Type B pancreatic cell (in vitro differentiated cells): ENCODE data around the gene CHKB. TPM values are rescaled to one million over a fixed set of nuclear protein-coding genes. Genes with fewer than 3 reads are reported as not detected.

Experiments
- DNase-seq: peaks from one replicate; pipeline ENCODE4 v3.0.0; 2021; ENCODE audit warnings: mixed read lengths; ENCODE audit not compliant: unreplicated experiment; ENCODE audit errors: extremely low spot score
- H3K27ac Mint-ChIP-seq: 2 replicates; pipeline ENCODE4 v1.8.0; 2021; ENCODE audit warnings: mild to moderate bottlenecking, mixed read lengths
- H3K27me3 Mint-ChIP-seq: 2 replicates; pipeline ENCODE4 v1.8.0; 2021; ENCODE audit warnings: mixed read lengths
- H3K36me3 Mint-ChIP-seq: 2 replicates; pipeline ENCODE4 v1.8.0; 2021; ENCODE audit warnings: mixed read lengths
- H3K4me1 Mint-ChIP-seq: one replicate; pipeline ENCODE4 v1.8.0; 2021; ENCODE audit warnings: mixed read lengths; ENCODE audit not compliant: unreplicated experiment
- H3K4me3 Mint-ChIP-seq: 2 replicates; pipeline ENCODE4 v1.8.0; 2021; ENCODE audit warnings: mild to moderate bottlenecking, mixed read lengths
- H3K9me3 Mint-ChIP-seq: 2 replicates; pipeline ENCODE4 v1.8.0; 2021; ENCODE audit warnings: mixed read lengths
- total RNA-seq: library from RNA; stranded (reverse); gene quantifications from 2 replicates; pipeline ENCODE4 v1.2.1, GENCODE V29; 2021; ENCODE audit warnings: low replicate concordance
- TF ChIP-seq, protein P1 (sequence below): fragments of 200-600 bp; sonication (generic); conservative IDR thresholded peaks from 2 replicates; pipeline ENCODE4 v1.5.0; 2021; ENCODE audit warnings: antibody characterized with exemption, mild to moderate bottlenecking

The CHKB gene
- total RNA-seq, 1 donor from 2014 or later: 96.9 TPM

DNA sequence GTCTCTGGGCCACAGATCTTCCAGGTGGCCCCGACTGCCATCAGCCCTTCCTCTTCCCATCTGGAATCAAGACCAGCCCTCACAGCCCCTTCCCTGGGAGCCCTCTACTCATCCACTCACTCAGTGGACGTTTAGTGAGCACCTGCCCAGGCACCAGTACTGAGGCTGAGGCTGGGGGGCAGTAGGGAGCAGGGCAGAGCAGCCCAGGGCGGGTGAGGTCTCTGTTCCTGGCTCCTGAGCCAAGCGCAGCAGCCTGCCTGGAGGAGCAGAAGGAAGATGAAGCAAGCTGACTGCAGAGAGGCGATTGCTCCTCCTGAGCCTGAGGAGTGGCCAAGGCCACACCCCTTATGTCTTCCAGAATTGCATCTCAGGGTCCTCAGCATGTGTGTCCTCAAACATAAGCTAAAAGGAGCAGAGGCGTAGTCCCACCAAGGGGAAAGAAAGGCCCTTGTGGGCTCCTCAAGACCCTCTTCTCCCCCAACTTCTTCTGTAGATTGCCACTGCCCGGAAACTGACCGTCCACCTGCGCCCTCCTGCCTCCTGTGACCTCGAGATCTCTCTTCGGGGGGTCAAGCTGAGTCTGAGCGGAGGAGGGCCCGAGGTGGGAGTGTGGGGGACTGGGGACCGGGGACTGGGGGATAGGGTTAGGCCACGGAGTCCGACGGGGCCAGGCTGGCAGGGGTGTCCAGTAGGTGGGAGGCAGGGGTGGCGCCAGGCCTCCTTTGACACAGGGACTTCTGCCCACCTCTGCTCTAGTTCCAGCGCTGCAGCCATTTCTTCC is 23.7 kb upstream of the CHKB start:
- Mint-ChIP-seq H3K9me3 (no peaks in the 10 kb centered on the region), H3K4me3 (no peak overlapping the region), H3K36me3 (no peaks in the 10 kb centered on the region), H3K27me3 (peaks cover 15% of the 10 kb centered on the region), H3K27ac (no peak overlapping the region), H3K4me1 (peaks cover 10% of the 10 kb centered on the region)
- DNase-seq: no peak
- TF ChIP-seq, protein P1, sequence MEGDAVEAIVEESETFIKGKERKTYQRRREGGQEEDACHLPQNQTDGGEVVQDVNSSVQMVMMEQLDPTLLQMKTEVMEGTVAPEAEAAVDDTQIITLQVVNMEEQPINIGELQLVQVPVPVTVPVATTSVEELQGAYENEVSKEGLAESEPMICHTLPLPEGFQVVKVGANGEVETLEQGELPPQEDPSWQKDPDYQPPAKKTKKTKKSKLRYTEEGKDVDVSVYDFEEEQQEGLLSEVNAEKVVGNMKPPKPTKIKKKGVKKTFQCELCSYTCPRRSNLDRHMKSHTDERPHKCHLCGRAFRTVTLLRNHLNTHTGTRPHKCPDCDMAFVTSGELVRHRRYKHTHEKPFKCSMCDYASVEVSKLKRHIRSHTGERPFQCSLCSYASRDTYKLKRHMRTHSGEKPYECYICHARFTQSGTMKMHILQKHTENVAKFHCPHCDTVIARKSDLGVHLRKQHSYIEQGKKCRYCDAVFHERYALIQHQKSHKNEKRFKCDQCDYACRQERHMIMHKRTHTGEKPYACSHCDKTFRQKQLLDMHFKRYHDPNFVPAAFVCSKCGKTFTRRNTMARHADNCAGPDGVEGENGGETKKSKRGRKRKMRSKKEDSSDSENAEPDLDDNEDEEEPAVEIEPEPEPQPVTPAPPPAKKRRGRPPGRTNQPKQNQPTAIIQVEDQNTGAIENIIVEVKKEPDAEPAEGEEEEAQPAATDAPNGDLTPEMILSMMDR: no peak

DNA sequence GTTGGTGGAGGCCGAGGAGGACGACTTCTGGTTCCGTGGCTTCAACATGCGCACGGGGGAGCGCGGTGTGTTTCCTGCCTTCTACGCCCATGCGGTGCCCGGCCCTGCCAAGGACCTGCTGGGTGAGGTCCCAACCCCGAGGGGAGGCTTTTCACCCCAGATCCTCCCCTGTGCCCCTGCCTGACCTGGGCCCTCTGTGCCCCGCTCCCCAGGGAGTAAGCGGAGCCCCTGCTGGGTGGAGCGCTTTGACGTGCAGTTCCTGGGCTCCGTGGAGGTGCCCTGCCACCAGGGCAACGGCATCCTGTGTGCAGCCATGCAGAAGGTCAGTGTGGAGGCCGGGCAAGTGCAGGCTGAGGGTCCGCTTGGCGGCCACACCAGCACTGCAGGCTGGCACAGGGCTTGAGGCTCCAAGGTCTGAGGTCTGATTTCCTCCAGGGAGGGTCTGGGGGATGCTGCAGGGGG is 23.0 kb upstream of the CHKB start:
- Mint-ChIP-seq H3K4me3 (no peak overlapping the region), H3K27ac (no peak overlapping the region), H3K9me3 (no peaks in the 10 kb centered on the region), H3K4me1 (peaks cover 10% of the 10 kb centered on the region), H3K36me3 (no peaks in the 10 kb centered on the region), H3K27me3 (peaks cover 15% of the 10 kb centered on the region)
- DNase-seq: no peak
- TF ChIP-seq, protein P1: no peak

DNA sequence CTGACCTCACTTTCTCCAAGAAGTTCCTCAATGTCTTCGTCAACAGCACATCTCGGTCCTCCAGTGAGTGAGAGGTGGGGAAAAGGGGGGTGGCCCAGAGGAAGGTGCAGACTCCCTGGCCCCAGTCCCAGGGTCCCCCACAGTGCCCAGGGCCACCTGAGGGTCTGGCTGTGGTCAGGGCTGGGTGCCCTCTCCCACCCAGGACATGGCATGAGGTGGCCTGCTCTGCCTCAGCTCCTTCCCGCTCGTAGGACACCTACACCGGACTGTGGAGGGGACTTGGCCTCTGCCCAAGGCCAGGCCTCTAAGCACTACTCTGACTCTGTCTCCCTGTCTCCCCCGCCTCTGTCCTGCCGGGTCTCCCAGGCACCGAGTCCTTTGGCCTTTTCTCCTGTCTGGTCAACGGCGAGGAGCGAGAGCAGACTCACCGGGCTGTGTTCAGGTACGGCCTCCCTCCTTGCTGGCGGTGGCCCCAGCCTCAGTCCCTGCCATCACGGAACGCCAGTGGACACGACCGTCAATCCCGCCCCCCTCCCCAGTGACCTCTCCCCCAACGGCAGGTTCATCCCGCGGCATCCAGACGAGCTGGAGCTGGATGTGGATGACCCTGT is 22.5 kb upstream of the CHKB start:
- H3K27ac Mint-ChIP-seq: no peak overlapping the region
- H3K36me3 Mint-ChIP-seq: no peaks in the 10 kb centered on the region
- TF ChIP-seq, protein P1: no peak
- peaks cover 15% of the 10 kb centered on the region for H3K27me3 Mint-ChIP-seq
- H3K4me1 Mint-ChIP-seq: peaks cover 10% of the 10 kb centered on the region
- no peak overlapping the region for H3K4me3 Mint-ChIP-seq
- no peak for DNase-seq
- no peaks in the 10 kb centered on the region for H3K9me3 Mint-ChIP-seq

DNA sequence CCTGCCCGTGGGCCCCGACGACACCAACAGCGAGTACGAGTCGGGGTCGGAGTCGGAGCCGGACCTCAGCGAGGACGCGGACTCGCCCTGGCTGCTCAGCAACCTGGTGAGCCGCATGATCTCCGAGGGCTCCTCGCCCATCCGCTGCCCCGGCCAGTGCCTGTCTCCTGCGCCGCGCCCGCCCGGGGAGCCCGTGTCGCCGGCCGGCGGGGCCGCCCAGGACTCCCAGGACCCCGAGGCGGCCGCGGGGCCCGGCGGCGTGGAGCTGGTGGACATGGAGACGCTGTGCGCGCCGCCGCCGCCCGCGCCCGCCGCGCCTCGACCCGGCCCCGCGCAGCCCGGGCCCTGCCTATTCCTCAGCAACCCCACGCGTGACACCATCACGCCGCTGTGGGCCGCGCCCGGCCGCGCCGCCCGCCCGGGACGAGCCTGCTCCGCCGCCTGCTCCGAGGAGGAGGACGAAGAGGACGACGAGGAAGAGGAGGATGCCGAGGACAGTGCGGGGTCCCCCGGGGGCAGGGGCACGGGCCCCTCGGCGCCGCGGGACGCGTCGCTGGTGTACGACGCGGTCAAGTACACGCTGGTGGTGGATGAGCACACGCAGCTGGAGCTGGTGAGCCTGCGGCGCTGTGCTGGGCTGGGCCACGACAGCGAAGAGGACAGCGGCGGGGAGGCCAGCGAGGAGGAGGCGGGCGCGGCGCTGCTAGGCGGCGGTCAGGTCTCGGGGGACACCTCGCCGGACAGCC is 21.8 kb upstream of the CHKB start:
- H3K27ac Mint-ChIP-seq: no peak overlapping the region
- H3K4me3 Mint-ChIP-seq: no peak overlapping the region
- no peaks in the 10 kb centered on the region for H3K36me3 Mint-ChIP-seq
- peaks cover 20% of the 10 kb centered on the region for H3K27me3 Mint-ChIP-seq
- TF ChIP-seq, protein P1: no peak
- H3K4me1 Mint-ChIP-seq: peaks cover 14% of the 10 kb centered on the region
- DNase-seq: no peak
- no peaks in the 10 kb centered on the region for H3K9me3 Mint-ChIP-seq

DNA sequence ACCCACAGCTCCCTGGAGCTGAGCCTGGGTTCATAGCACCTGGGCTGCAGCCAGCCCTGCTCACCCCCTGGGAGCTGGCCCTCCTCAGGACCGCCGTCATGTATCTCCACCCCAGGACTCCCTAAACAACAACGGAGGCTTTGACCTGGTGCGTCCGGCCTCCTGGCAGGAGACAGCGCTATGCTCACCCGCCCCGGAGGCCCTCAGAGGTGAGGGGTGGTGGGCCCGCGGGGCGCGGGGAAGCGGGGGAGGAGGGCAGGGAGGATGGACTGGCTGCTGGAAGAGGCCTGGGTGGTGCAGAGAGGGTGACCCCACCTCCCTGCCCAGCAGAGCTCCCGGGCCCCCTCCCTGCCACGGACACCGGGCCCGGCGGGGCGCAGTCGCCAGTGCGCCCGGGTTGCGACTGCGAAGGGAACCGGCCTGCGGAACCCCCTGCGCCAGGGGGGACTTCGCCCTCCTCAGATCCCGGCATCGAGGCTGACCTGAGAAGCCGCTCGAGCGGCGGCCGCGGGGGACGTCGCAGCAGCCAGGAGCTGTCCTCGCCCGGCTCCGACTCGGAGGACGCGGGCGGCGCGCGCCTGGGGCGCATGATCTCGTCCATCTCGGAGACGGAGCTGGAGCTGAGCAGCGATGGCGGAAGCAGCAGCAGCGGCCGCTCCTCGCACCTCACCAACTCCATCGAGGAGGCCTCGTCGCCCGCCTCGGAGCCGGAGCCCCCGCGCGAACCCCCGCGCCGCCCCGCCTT is 21.0 kb upstream of the CHKB start:
- Mint-ChIP-seq H3K27ac (no peak overlapping the region), H3K4me3 (no peak overlapping the region), H3K36me3 (no peaks in the 10 kb centered on the region), H3K27me3 (peaks cover 20% of the 10 kb centered on the region), H3K9me3 (no peaks in the 10 kb centered on the region), H3K4me1 (peaks cover 14% of the 10 kb centered on the region)
- TF ChIP-seq, protein P1: no peak
- no peak for DNase-seq
